ENCODE data around the gene CERS5.

The CERS5 gene

DNA sequence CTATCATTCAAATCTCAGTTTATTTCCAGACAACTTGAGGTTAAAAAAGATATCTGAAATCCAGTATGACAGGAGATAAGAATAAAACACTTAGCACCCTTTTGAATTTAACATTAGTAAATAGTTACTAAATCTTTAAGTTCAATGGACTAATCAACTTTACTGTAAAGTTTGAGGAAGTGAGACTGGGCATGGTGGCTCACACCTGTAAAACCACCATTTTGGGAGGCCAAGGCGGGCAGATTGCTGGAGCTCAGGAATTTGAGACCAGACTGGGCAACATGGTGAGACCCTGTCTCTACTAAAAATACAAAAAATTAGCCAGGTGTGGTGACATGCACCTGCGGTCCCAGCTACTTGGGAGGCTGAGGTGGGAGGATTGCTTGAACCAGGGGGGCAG is 40.3 kb upstream of the CERS5 start:
- no peak overlapping the region for H3K4me3 ChIP-seq (ENCODE audit: low read length)
- TF ChIP-seq, protein P1, sequence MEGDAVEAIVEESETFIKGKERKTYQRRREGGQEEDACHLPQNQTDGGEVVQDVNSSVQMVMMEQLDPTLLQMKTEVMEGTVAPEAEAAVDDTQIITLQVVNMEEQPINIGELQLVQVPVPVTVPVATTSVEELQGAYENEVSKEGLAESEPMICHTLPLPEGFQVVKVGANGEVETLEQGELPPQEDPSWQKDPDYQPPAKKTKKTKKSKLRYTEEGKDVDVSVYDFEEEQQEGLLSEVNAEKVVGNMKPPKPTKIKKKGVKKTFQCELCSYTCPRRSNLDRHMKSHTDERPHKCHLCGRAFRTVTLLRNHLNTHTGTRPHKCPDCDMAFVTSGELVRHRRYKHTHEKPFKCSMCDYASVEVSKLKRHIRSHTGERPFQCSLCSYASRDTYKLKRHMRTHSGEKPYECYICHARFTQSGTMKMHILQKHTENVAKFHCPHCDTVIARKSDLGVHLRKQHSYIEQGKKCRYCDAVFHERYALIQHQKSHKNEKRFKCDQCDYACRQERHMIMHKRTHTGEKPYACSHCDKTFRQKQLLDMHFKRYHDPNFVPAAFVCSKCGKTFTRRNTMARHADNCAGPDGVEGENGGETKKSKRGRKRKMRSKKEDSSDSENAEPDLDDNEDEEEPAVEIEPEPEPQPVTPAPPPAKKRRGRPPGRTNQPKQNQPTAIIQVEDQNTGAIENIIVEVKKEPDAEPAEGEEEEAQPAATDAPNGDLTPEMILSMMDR (conservative IDR thresholded peaks at IDR 0.05; ENCODE audit: low read length): no peak
- no peak for DNase-seq (ENCODE audit: low read depth)

DNA sequence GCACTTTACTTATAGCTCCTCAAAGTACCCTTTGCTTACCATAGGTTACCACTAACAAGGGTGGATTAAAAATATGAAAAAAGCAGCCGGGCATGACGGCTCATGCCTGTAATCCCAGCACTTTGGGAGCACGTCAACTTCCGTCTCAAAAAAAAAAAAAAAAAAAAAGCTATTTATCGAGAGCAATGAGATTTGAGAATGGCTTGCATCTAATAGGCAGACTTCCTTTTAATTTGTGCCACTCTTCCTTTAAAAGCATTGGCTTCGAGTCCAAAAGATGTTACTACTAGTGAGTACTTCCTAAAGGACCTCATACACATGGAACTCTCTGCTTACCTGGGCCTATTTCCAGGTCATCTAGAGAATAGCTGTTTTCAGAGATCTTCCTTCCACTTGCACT is 38.5 kb upstream of the CERS5 start:
- DNase-seq (ENCODE audit: low read depth): no peak
- no peak overlapping the region for H3K4me3 ChIP-seq (ENCODE audit: low read length)
- TF ChIP-seq, protein P1 (conservative IDR thresholded peaks at IDR 0.05; ENCODE audit: low read length): no peak

DNA sequence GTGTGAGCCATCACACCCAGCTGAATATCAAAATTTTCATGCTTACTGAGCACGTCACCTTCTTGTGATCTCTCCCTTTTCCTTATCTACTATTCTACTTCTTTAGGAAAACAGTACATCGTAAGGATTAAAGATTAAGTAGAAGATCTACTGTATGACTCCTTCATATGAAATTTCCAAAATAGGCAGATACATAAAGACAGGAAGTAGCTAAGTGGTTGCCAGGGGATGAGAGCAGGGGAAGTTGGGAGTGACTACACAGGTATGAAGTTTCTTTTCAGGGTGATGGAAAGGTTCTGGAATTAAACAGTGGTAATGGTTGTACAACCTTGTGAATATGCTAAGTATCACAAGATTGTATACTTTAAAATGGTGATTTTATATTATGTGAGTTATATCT is 36.5 kb upstream of the CERS5 start:
- TF ChIP-seq, protein P1 (conservative IDR thresholded peaks at IDR 0.05; ENCODE audit: low read length): no peak
- H3K4me3 ChIP-seq (ENCODE audit: low read length): no peak overlapping the region
- no peak for DNase-seq (ENCODE audit: low read depth)

DNA sequence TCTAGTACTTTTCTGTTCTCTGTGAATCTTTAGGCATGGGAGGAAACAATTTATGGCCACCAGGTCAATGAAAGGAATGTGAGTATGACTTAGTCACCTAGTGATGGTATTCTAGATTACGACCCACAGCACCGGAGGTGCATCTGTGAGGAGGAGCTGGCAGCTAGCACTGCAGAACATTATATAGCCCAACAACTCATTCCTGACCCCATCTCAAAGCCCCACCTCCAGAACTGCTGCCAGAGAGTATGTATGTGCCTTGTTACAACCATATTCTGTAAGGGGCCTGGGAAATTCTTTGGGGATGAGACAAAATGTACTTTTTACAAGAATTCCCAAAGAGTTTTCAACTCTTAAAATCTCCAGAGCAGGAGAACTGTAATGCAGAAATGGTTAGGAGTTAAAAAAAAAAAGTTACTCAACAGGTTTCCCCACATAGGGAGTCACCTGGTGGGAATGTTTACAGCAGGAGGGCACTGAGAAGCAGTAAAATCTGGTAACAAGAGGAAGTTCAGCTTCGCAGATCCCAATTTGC is 34.9 kb upstream of the CERS5 start:
- no peak overlapping the region for H3K4me3 ChIP-seq (ENCODE audit: low read length)
- peak; percentile 86 for DNase-seq (ENCODE audit: low read depth)
- TF ChIP-seq, protein P1 (conservative IDR thresholded peaks at IDR 0.05; ENCODE audit: low read length): no peak

DNA sequence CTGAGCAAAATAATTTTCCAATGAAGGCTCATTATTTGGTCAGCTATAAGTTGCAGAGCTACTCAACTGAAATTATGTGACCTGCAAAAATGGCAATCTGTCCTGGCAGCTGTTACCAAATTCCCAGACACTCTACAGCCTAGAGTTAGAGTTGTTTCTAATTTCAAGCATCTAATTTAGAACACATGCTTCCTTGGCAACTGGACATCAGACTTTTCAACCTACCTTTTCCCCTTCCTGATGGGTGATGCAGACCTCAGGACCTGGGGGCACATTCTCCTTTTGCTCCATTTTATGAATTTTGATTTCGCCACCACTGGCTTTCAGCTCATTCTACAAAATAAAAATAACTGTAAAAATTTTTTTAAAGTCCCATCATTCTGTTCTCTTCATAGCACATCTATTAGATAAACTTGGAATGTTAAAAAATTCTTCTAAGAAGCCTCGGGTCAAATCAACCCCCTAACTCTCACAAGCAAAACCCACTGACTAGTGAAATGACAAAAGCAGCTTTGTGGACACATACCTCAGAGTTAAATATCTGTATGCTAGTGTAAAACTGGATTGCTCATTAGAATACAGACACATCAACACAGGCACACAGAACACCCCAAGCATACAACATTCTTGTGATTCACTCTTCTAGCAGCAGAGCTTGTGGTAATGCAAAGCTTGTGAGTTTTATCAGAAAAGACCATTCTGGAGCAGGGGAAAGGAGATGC is 33.5 kb upstream of the CERS5 start:
- TF ChIP-seq, protein P1 (conservative IDR thresholded peaks at IDR 0.05; ENCODE audit: low read length): no peak
- no peak overlapping the region for H3K4me3 ChIP-seq (ENCODE audit: low read length)
- DNase-seq (ENCODE audit: low read depth): peak; percentile 95

DNA sequence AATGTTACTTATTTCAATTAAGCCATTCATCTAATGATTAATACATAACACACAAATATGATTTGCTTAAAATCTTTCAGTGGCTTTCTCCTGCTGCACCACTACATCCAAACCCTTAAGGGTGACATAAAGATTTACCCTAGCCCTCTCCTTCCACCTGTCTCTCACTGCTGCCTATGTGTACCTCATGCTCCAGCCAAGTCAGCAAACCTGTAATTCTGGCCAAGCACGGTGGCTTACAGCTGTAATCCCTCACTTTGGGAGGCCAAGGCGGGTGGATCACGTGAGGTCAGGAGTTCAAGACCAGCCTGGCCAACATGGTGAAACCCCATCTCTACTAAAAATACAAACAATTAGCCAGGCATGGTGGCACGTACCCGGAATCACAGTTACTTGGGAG is 31.7 kb upstream of the CERS5 start:
- H3K4me3 ChIP-seq (ENCODE audit: low read length): no peak overlapping the region
- TF ChIP-seq, protein P1 (conservative IDR thresholded peaks at IDR 0.05; ENCODE audit: low read length): no peak
- no peak for DNase-seq (ENCODE audit: low read depth)

DNA sequence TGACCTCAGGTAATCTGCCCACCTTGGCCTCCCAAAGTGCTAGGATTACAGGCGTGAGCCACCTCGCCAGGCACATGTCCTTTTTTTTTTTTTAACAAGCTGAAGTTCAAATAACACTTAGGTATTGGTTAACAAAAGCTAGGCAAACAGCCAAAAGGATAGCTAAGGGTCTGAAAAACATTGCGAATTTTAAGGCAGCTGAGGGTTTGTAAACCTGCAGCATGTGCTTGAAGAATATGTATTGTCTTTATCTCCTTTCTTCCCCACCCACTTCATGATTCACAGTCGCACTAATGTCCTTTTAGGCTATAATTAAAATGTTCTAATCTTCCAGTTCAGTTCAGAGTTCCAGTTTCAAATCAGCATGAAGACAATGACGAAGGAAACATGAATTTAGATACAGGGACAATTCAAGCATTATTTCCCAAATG is 30.1 kb upstream of the CERS5 start:
- H3K4me3 ChIP-seq (ENCODE audit: low read length): no peak overlapping the region
- DNase-seq (ENCODE audit: low read depth): no peak
- TF ChIP-seq, protein P1 (conservative IDR thresholded peaks at IDR 0.05; ENCODE audit: low read length): no peak
